HG03342 (cell line): ENCODE results near the gene ZNF575.
A peak's percentile ranks its signal among the peaks of the same experiment; 100 is the strongest.

Source experiments
- ATAC-seq: cut with Tn5 transposase; IDR thresholded peaks from one replicate; pipeline ENCODE4 v1.9.1; 2021; ENCODE audit warnings: mild to moderate bottlenecking, moderate library complexity; ENCODE audit not compliant: unreplicated experiment

Gene ZNF575

GRCh38 chr19:43569657-43570056 lies 36.7 kb downstream of the ZNF575 start:
- no peak for ATAC-seq

GRCh38 chr19:43570174-43570791 lies 37.3 kb downstream of the ZNF575 start:
- no peak for ATAC-seq

GRCh38 chr19:43572171-43572588 lies 39.2 kb downstream of the ZNF575 start:
- no peak for ATAC-seq

- no peak for ATAC-seq
Measured at GRCh38 chr19:43574424-43575155, 41.6 kb downstream of the ZNF575 start.

- ATAC-seq: peak; percentile 95
Measured at GRCh38 chr19:43575156-43575950, 42.4 kb downstream of the ZNF575 start, which contains the start of the genes PINLYP and XRCC1. TSS of gene PINLYP (plus strand) at chr19:43575801. CDS start at chr19:43577192, 1,391 bp downstream. TSS of gene XRCC1 (minus strand) at chr19:43575527. CDS start at chr19:43575458, 69 bp downstream.

GRCh38 chr19:43575955-43576878 lies 43.2 kb downstream of the ZNF575 start:
- no peak for ATAC-seq

GRCh38 chr19:43578787-43579186 lies 45.8 kb downstream of the ZNF575 start:
- ATAC-seq: no peak

- ATAC-seq: no peak
Measured at GRCh38 chr19:43581467-43581866, 48.5 kb downstream of the ZNF575 start.

- ATAC-seq: no peak
Measured at GRCh38 chr19:43582495-43582894, 49.5 kb downstream of the ZNF575 start.

GRCh38 chr19:43584484-43584883 lies 51.5 kb downstream of the ZNF575 start:
- peak; percentile 42 for ATAC-seq
